ENCODE data around the gene TMA7.

TMA7 gene

GRCh38 chr3:48414376-48415250, 25.4 kb upstream of the TMA7 start:
- H3K27ac Mint-ChIP-seq, result no peak overlapping the region
- DNase-seq (ENCODE audit: low spot score in 2 of 2), result no peak
- no peak for ATAC-seq
- H3K36me3 Mint-ChIP-seq, result no peaks in the 10 kb centered on the region
- no peaks in the 10 kb centered on the region for H3K4me1 Mint-ChIP-seq
- no peak overlapping the region for H3K4me3 Mint-ChIP-seq
- no peaks in the 10 kb centered on the region for H3K9me3 Mint-ChIP-seq

- Mint-ChIP-seq H3K4me3 (no peak overlapping the region), H3K27ac (no peak overlapping the region), H3K4me1 (no peaks in the 10 kb centered on the region), H3K9me3 (no peaks in the 10 kb centered on the region), H3K36me3 (no peaks in the 10 kb centered on the region)
- ATAC-seq (no peak), DNase-seq (ENCODE audit: low spot score in 2 of 2) (no peak)
Measured at GRCh38 chr3:48415251-48415953, 24.7 kb upstream of the TMA7 start.

GRCh38 chr3:48416091-48416505, 24.0 kb upstream of the TMA7 start:
- ATAC-seq (no peak), DNase-seq (ENCODE audit: low spot score in 2 of 2) (no peak)
- Mint-ChIP-seq H3K9me3 (no peaks in the 10 kb centered on the region), H3K4me1 (no peaks in the 10 kb centered on the region), H3K27ac (no peak overlapping the region), H3K4me3 (no peak overlapping the region), H3K36me3 (no peaks in the 10 kb centered on the region)

GRCh38 chr3:48416546-48416945, 23.5 kb upstream of the TMA7 start:
- H3K27ac Mint-ChIP-seq, result no peak overlapping the region
- H3K4me3 Mint-ChIP-seq, result no peak overlapping the region
- no peaks in the 10 kb centered on the region for H3K4me1 Mint-ChIP-seq
- DNase-seq (ENCODE audit: low spot score in 2 of 2) (no peak), ATAC-seq (no peak)
- H3K36me3 Mint-ChIP-seq, result no peaks in the 10 kb centered on the region
- H3K9me3 Mint-ChIP-seq, result no peaks in the 10 kb centered on the region

- no peak for ATAC-seq
- no peaks in the 10 kb centered on the region for H3K9me3 Mint-ChIP-seq
- H3K4me3 Mint-ChIP-seq, result no peak overlapping the region
- no peak for DNase-seq (ENCODE audit: low spot score in 2 of 2)
- H3K4me1 Mint-ChIP-seq, result no peaks in the 10 kb centered on the region
- H3K27ac Mint-ChIP-seq, result no peak overlapping the region
- H3K36me3 Mint-ChIP-seq, result no peaks in the 10 kb centered on the region
Measured at GRCh38 chr3:48417529-48418108, 22.4 kb upstream of the TMA7 start.

GRCh38 chr3:48418140-48418539, 21.9 kb upstream of the TMA7 start:
- Mint-ChIP-seq H3K27ac (no peak overlapping the region), H3K9me3 (no peaks in the 10 kb centered on the region), H3K36me3 (no peaks in the 10 kb centered on the region), H3K4me1 (no peaks in the 10 kb centered on the region), H3K4me3 (no peak overlapping the region)
- no peak for ATAC-seq
- no peak for DNase-seq (ENCODE audit: low spot score in 2 of 2)

- H3K36me3 Mint-ChIP-seq, result no peaks in the 10 kb centered on the region
- H3K4me1 Mint-ChIP-seq, result no peaks in the 10 kb centered on the region
- no peak overlapping the region for H3K4me3 Mint-ChIP-seq
- no peak overlapping the region for H3K27ac Mint-ChIP-seq
- ATAC-seq (no peak), DNase-seq (ENCODE audit: low spot score in 2 of 2) (no peak)
- H3K9me3 Mint-ChIP-seq, result no peaks in the 10 kb centered on the region
Measured at GRCh38 chr3:48418651-48419050, 21.4 kb upstream of the TMA7 start.

- Mint-ChIP-seq H3K4me3 (no peak overlapping the region), H3K4me1 (no peaks in the 10 kb centered on the region), H3K9me3 (no peaks in the 10 kb centered on the region), H3K36me3 (no peaks in the 10 kb centered on the region), H3K27ac (no peak overlapping the region)
- DNase-seq (ENCODE audit: low spot score in 2 of 2), result no peak
- no peak for ATAC-seq
Measured at GRCh38 chr3:48419149-48419548, 20.9 kb upstream of the TMA7 start.

- no peaks in the 10 kb centered on the region for H3K9me3 Mint-ChIP-seq
Measured at GRCh38 chr3:48419597-48419996, 20.5 kb upstream of the TMA7 start.

GRCh38 chr3:48420561-48420960, 19.5 kb upstream of the TMA7 start:
- ATAC-seq, result no peak
- Mint-ChIP-seq H3K27ac (no peak overlapping the region), H3K36me3 (no peaks in the 10 kb centered on the region), H3K4me1 (no peaks in the 10 kb centered on the region), H3K9me3 (no peaks in the 10 kb centered on the region), H3K4me3 (no peak overlapping the region)
- no peak for DNase-seq (ENCODE audit: low spot score in 2 of 2)

More at GRCh38 chr3:48419597-48419996, 20.5 kb upstream of the TMA7 start:
- no peak for DNase-seq (ENCODE audit: low spot score in 2 of 2)
- H3K36me3 Mint-ChIP-seq, result no peaks in the 10 kb centered on the region
- H3K4me1 Mint-ChIP-seq, result no peaks in the 10 kb centered on the region
- no peak for ATAC-seq
- no peak overlapping the region for H3K4me3 Mint-ChIP-seq
- H3K27ac Mint-ChIP-seq, result no peak overlapping the region

- H3K9me3 Mint-ChIP-seq, result no peaks in the 10 kb centered on the region
- no peak overlapping the region for H3K27ac Mint-ChIP-seq
- ATAC-seq, result no peak
- no peak for DNase-seq (ENCODE audit: low spot score in 2 of 2)
- H3K4me1 Mint-ChIP-seq, result no peaks in the 10 kb centered on the region
- H3K4me3 Mint-ChIP-seq, result no peak overlapping the region
- H3K36me3 Mint-ChIP-seq, result no peaks in the 10 kb centered on the region
Measured at GRCh38 chr3:48422272-48422671, 17.8 kb upstream of the TMA7 start.

GRCh38 chr3:48422681-48423080, 17.4 kb upstream of the TMA7 start:
- no peak overlapping the region for H3K27ac Mint-ChIP-seq
- DNase-seq (ENCODE audit: low spot score in 2 of 2) (no peak), ATAC-seq (no peak)
- H3K4me3 Mint-ChIP-seq, result no peak overlapping the region
- no peaks in the 10 kb centered on the region for H3K36me3 Mint-ChIP-seq
- H3K9me3 Mint-ChIP-seq, result no peaks in the 10 kb centered on the region
- no peaks in the 10 kb centered on the region for H3K4me1 Mint-ChIP-seq

- no peak for ATAC-seq
- Mint-ChIP-seq H3K9me3 (no peaks in the 10 kb centered on the region), H3K27ac (no peak overlapping the region), H3K4me1 (no peaks in the 10 kb centered on the region), H3K36me3 (no peaks in the 10 kb centered on the region), H3K4me3 (no peak overlapping the region)
- DNase-seq (ENCODE audit: low spot score in 2 of 2), result no peak
Measured at GRCh38 chr3:48423241-48423882, 16.7 kb upstream of the TMA7 start.

GRCh38 chr3:48423883-48424695, 16.0 kb upstream of the TMA7 start:
- DNase-seq (ENCODE audit: low spot score in 2 of 2), result no peak
- Mint-ChIP-seq H3K27ac (no peak overlapping the region), H3K9me3 (no peaks in the 10 kb centered on the region), H3K36me3 (no peaks in the 10 kb centered on the region), H3K4me1 (no peaks in the 10 kb centered on the region), H3K4me3 (no peak overlapping the region)
- ATAC-seq, result no peak

Measured in stimulated activated effector memory CD8-positive, alpha-beta T cell treated with anti-CD3 and anti-CD28 coated beads, Interleukin-12 subunit alpha, Interleukin-12 subunit beta, amount 100 ng/mL, for 72 hours (primary cell).